Measurements from ENCODE around the gene LPCAT3.

The LPCAT3 gene

DNA sequence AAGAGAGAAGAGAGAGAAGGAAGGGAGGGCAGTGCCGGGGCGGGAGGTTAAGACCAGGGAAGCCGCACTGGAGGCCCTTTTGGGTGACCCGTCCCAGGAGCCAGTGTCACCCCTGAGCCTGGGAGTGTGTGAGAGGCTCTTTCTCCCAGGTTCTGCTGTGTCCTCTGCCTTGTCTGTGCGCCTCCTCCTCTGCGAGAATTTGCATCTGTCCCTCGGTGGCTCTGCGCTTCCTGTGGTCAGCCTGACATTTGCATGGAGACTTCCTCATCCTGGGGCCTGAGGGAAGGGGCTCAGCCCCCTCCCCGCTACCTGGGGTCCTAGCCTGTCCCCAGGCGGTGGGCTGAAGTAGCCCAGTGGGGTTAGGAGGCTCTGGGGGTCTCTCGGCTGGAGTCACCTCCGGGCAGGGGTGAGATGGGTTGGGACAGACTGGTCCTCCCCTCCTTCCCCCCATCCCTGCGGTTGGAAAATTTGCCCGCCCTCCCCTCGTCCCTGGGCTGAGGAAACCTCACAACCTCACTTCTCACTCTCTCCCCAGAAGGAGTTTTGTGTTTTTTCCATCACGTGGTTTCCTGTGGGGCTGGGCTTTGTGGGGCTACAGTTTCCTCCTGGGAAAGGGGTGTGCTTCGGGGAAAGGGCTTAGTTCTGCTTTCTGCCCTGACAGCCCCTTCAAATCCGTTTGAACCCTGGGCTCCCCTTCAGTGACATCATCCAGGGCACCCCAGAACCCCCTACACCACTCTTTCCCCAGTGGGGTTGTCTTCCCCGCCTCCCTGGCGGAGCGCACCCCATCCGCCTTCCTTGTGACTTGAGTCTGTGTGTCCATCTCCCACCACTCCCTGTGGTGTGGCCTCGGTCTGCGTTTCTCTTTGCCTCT, 64.6 kb downstream of the LPCAT3 start:
- DNase-seq (ENCODE audit: low read depth in 2 of 2): peak; percentile 44

DNA sequence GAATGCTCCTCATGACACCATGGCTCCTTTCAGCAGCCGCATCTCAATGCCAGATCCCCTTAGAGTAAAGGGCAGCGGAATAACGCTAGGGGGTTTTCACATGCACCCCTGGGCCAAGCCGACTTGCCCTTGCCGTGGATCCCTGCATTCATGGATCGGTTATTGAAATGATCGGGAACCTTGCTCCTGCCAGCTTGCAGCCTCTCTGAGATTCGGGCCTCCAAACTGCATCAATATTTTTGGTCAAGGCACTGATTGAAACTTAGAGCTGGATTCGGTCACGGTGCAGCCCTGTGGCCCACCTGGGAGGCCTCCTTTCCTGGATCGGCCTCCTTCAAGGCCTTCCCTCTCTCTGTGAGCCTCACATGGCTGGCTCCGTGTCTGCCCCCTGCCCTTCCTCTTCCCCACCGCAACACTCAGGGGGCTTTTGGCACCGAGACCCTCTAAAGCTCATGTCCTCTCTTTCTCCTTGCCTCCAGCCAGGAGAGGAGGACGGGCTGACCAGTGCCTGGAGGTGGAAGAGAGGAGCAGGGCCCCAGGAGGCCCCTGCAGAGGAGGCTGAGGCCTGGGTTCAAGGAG, 65.3 kb downstream of the LPCAT3 start:
- DNase-seq (ENCODE audit: low read depth in 2 of 2): no peak

DNA sequence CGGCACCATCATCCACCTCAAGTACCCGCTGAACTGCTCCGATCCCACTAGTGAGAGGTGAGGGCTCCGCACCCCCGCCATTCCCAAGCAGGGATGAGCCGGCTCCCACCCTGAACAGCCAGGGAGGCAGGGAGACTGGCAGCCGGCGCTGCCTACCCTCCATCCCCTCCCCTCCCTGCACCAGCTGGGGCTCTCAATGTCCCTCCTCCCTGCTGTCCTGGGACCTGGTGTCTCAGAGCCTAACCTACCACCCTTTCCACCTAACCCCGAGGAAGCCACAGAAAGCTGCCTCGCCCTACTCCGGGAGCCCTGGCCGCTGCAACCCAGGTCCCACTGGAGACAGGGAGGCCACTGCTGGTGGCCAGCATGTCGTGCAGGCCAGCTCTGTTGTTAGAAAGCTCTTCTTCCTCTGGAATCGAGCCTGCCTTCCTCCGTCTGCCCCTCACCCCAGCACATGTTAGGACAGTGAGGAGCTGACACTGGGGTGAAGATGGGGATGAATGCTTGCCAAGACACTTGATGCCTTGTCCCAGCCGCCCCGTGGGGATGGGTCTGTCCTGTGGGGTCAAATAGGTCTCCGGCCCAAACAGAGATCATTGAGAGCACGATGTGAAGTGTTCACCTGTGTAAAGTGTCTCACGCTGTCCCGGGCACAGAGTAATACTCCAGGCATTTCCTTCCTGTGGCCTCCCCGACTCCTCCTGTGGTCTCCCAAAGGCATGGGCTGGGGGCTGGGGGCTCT, 66.0 kb downstream of the LPCAT3 start:
- no peak for DNase-seq (ENCODE audit: low read depth in 2 of 2)

DNA sequence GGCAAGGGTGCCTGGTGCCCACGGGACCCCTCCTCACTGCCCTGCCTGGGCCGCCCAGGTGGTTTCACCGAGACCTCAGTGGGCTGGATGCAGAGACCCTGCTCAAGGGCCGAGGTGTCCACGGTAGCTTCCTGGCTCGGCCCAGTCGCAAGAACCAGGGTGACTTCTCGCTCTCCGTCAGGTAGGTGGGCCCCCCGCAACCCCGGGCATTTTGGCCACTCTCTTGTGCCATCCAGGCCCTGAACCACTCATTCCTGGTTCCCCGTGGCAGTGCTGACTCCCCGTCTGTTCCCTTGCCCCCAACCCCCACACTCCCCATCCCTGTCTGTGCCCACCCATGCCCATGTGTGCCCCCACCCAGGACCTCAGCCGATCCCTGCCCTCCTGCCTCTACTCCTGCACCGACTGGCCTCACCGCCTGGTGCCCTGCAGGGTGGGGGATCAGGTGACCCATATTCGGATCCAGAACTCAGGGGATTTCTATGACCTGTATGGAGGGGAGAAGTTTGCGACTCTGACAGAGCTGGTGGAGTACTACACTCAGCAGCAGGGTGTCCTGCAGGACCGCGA, 66.6 kb downstream of the LPCAT3 start:
- DNase-seq (ENCODE audit: low read depth in 2 of 2): no peak

DNA sequence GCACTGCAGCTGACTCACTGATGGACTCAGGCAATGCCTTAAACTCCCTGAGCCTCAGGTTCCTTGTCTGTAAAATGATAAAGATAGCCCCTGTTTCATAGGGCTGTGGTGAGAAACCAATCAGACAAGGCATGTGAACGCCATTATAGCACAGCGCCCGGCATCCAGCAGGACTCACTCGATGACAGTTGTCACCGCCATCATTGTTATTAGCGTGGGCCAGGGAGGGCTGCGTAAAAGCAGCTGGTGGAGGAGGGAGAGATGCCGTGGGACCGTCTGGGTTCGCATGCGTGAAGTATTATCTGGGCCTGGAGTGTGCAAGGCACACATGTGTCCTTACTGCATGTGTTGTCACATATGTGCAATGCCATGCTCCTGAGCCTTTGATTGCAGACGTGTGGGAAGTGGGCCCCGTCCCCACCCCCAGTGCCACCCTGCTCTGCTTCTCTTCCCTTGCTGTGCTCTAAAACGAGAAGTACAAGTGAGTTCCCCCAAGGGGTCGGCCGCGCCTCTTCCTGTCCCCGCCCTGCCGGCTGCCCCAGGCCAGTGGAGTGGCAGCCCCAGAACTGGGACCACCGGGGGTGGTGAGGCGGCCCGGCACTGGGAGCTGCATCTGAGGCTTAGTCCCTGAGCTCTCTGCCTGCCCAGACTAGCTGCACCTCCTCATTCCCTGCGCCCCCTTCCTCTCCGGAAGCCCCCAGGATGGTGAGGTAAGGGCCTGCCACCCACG, 67.3 kb downstream of the LPCAT3 start, which contains the start of gene PTPN6:
PTPN6 (plus strand) TSS at position 546 of the 730 bp plus-strand sequence; CDS start at position 703, 157 bp downstream.
- DNase-seq (ENCODE audit: low read depth in 2 of 2): no peak

DNA sequence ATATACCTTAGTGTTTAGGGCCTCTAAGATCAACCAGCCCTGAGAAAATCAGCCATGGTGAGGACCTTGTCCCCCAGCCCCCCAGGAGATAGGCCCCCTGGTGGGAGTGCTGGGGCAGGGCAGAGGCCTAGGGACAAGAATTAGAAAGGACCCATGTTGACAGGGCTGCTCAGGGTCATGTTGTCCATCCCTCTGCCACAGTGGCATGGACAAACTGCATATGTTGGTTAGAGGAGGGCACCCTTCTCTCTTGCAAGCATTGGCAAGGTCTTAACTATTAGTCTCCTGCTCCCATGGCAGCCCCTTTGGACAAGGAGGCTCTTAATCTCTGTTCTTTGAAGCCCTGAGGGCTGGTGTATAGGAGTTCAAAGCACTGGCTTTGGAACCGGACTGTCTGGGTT, 67.9 kb downstream of the LPCAT3 start:
- DNase-seq (ENCODE audit: low read depth in 2 of 2): no peak

DNA sequence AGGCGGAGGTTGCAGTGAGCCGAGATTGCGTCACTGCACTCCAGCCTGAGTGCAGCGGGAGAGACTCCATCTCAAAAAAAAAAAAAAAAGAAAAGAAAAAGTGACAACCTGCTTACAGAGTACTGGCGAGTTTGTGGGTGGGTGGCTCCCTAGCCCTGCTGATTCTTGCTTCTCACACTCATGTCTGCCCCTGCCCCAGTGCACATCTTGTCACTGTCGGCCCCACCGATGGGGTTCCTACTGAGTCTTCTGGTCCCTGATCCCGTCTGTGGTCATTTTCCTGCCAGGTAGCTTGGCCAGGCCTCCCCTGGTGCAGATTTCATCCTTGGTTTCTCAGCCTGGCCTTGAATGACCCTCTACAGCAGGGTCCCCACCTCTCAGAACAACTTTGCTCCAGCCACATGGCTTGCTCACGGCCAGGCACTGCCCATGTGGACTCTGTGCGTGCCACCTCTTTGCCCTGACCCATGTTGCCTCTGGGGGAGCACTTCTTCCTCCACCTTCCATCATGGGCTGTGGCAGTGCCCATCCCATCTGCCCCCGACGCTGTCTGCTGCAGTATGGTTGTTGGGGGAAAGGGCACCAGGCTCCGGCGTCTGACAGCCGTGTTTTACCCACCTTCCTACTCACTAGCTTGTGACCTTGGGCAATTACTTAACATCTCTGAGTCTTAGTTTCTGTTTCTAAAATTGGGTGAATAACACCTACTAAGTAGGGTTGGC, 69.2 kb downstream of the LPCAT3 start:
- no peak for DNase-seq (ENCODE audit: low read depth in 2 of 2)

DNA sequence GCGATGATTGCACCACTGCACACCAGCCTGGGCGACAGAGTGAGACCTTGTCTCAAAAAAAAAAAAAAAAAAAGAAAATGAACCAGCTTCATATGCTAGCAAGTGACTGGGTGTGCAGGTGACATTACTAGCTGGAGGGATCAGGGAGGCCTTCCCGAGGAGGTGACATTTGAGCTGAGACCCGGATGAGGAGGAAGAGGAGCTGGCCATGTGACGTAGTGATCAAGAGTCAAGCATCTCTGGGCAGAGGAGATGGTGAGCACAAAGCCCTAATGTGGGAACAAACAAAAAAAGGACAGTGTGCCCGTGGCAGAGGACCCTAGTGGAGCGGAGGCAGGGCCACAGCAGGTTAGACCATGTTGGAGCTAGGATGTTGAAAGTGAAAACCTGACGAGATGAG, 70.7 kb downstream of the LPCAT3 start:
- no peak for DNase-seq (ENCODE audit: low read depth in 2 of 2)

DNA sequence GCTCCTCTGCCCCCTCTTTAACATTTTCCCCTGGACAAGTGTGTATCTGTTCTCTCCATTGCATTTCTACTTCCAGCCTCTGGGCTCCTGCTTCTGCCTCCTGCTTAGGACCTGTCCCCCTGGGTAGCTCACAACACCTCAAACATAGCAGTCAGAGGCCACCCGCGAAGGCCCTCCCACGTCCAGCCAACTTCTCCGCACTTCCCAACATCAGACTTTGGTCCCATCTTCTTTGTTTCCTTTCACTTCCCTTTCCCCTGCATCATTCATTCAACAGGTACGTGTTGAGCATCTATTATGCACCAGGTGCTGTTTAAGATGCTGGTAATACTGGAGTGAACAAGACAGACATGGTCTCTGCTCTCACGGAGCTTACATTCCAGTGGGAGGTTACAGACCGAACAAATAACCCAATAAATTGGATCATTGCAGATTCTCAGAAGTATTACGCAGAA, 71.3 kb downstream of the LPCAT3 start:
- no peak for DNase-seq (ENCODE audit: low read depth in 2 of 2)

DNA sequence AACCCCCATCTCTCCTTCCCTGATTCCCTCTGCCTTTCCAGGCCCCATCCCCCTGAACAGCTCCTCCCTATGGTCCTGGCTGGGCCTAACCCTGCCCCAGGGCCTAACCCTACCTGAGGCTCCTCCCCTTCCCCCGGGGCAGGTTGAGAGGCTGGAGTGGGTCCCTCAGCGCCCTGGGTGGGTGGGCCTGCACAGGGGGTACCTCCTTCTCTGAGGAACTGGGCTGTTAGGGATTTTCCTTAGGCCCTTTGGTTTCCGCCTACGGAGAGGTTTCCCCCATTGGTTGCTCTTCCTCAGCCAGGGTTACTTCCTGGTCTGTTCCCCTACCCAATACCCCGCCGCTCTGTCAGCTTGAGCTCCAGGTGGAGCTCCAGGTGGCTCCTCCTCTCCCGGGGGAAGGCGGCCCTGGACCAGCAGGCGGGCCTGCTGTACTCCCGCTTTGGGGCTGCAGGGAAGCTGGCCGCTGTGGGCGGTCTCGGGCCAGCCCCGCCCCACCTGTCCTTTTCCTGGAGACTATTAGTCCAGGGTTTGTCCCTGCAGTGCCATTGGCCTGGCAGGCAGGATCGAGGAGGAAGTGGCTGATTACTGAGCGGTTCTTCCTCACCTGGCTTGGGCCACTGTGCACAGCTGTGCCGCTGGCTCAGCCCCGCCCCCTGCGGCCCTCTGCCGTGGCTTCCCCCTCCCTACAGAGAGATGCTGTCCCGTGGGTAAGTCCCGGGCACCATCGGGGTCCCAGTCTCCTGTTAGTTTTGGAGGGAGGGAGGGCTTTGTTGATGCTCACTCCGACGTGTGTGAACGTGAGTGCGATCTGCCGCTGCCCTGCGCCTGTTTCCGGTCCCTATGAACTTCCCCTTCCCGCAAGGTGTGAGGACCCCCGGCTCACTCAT, 72.0 kb downstream of the LPCAT3 start:
- no peak for DNase-seq (ENCODE audit: low read depth in 2 of 2)

DNA sequence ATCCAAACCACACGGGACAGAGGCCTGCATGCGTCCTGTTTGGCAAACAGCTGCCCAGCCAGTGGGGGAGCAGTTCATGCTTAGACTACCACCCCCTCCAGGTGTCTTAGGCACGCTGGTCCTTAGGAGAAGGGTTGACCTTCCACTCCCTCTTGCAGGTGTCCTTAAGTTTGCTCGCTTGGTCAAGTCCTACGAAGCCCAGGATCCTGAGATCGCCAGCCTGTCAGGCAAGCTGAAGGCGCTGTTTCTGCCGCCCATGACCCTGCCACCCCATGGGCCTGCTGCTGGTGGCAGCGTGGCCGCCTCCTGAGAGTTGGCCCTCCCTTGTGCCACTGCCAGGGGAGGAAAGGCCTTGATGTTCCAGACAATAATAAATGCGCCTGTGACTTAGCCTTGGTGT, 72.7 kb downstream of the LPCAT3 start:
- no peak for DNase-seq (ENCODE audit: low read depth in 2 of 2)

DNA sequence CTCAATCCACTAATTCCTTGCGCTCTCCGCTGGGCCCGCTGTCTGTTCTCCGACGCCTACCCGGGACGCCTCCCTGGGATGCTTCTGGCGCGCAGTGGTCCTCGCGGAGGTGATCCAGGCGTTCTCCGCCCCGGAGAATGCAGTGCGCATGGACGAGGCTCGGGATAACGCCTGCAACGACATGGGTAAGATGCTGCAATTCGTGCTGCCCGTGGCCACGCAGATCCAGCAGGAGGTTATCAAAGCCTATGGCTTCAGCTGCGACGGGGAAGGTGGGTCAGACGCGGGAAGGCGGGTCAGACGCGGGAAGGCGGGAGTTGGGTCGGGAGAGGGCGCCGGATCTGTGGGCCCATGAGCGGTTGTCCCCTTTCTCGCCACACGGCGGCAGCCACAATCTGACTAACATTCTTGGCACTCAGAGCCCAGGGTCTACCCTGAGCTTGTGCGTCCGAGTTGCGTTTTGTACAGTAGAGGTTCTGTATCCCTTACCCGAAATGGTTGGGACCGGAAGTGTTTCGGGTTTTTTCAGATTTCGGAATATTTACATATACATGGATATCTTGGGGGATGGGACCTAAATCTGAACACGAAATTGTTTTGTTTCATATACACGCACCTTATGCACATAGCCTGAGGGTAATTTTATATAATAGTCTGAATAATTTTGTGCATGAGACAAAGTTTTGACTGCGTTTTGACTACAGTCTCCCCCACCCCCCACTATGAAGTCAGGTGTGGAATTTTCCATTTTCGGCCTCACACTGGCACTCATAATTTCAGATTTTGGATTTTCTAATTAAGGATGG, 73.7 kb downstream of the LPCAT3 start:
- peak; percentile 86 to 88 for DNase-seq (ENCODE audit: low read depth in 2 of 2)

DNA sequence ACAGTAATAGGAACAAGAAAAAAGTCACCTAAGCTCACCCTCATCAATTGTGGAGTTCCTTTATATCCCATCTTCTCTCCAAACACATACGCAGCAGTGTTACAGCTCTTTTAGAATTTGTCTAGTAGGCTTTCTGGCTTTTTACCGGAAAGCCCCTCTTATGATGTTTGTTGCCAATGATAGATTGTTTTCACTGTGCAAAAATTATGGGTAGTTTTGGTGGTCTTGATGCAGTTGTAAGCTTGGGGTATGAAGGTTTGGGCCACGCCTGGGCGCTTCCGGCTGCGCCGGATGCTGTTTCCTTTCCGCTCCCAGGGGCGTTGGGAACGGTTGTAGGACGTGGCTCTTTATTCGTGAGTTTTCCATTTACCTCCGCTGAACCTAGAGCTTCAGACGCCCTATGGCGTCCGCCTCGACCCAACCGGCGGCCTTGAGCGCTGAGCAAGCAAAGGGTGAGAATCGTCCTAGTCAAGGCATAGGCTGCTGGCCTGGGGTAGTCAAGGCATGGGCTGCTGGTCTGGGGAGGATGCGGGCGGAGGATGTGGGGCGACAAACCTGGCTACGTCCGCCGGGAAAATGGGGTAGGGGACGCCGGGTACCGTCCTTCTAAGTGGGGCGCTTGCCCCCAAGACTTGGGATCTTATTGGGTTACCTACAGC, 74.4 kb downstream of the LPCAT3 start, which contains the start of the genes C12orf57 and RNU7-1:
C12orf57 (plus strand) TSS at position 301 of the 659 bp plus-strand sequence; CDS start at position 401, 100 bp downstream.
RNU7-1 (plus strand) TSS at position 95 of the 659 bp plus-strand sequence.
- peak; percentile 89 for DNase-seq (ENCODE audit: low read depth in 2 of 2)

DNA sequence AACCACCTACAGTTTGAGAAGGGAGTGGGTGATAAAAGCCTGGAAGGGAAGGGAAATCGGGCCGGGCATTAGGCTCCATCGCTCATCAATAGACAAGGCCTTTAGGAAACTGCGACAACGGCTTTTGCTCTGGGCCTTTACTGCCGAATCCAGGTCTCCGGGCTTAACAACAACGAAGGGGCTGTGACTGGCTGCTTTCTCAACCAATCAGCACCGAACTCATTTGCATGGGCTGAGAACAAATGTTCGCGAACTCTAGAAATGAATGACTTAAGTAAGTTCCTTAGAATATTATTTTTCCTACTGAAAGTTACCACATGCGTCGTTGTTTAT, 74.9 kb downstream of the LPCAT3 start:
- peak; percentile 85 to 87 for DNase-seq (ENCODE audit: low read depth in 2 of 2)

DNA sequence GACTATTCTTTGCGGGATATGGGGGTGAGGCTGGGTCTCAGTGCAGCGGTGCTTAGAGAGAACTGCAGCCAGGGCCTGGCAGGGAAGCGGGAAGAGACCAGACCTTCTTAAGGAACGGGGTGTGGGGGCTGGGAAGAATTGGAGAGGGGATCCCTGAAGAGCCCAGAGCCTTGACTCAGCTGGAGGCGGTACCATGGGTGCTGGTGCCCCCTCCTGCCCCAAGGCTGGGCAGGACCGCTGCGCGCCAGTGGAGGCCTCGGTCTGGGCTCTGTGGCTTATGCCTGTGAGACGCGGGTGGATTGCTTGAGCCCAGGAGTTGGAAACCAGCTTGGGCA, 76.0 kb downstream of the LPCAT3 start:
- DNase-seq (ENCODE audit: low read depth in 2 of 2): no peak

DNA sequence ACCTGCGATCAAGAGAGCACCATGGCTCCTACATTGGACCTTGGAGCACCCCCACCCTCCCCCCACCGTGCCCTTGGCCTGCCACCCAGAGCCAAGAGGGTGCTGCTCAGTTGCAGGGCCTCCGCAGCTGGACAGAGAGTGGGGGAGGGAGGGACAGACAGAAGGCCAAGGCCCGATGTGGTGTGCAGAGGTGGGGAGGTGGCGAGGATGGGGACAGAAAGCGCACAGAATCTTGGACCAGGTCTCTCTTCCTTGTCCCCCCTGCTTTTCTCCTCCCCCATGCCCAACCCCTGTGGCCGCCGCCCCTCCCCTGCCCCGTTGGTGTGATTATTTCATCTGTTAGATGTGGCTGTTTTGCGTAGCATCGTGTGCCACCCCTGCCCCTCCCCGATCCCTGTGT, 76.5 kb downstream of the LPCAT3 start:
- DNase-seq (ENCODE audit: low read depth in 2 of 2): no peak

DNA sequence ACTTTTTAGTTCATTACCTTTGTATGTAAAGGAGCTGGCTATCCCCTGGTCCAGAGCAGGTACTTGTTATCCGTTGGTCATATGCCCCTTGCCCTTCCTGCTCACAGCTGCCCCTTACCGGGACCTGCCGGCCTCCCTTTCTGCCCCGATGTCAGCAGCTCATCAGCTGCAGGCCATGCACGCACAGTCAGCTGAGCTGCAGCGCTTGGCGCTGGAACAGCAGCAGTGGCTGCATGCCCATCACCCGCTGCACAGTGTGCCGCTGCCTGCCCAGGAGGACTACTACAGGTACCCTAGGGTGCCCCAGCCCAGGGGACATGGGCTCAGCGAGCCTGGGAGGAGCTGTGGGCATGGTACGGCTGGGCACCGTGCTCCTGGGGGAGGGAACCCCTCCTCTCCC, 77.0 kb downstream of the LPCAT3 start:
- DNase-seq (ENCODE audit: low read depth in 2 of 2): no peak

DNA sequence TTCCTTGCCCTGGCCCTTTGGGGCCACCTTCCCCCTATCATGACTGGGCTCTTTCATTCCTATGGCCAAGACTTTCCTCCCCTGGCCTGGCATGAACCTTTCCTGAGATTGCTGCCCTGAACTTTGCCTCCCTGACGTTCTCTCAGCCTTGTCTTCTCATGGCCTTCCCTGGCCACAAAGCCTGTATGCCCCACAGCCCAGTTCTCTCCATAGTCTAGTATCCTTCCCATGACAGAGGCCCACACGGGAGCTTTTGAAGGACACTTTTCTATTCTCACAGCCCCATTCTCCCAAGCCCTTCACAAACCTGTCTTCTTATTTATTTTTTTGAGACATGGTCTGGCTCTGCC, 79.1 kb downstream of the LPCAT3 start:
- DNase-seq (ENCODE audit: low read depth in 2 of 2): no peak

All from fibroblast of skin of left quadriceps (primary cell).